ENCODE results near the gene RANBP6.
A peak's percentile ranks its signal among the peaks of the same experiment; 100 is the strongest.
"Not testable (repeated sequence)": the region's sequence is repeated elsewhere in the genome, so short reads cannot be mapped to it uniquely, and the experiment has no call there.

Gene RANBP6

GRCh38 chr9:6036391-6036790 lies 21.0 kb upstream of the RANBP6 start:
- Histone ChIP-seq H3K4me3 (ENCODE audit: low read depth, low read length) (no peak overlapping the region), H3K27me3 (peaks cover 16% of the 10 kb centered on the region), H3K36me3 (no peaks in the 10 kb centered on the region), H3K9me3 (no peaks in the 10 kb centered on the region), H3K4me1 (no peaks in the 10 kb centered on the region)
- DNase-seq = no peak
- TF ChIP-seq, protein P1, sequence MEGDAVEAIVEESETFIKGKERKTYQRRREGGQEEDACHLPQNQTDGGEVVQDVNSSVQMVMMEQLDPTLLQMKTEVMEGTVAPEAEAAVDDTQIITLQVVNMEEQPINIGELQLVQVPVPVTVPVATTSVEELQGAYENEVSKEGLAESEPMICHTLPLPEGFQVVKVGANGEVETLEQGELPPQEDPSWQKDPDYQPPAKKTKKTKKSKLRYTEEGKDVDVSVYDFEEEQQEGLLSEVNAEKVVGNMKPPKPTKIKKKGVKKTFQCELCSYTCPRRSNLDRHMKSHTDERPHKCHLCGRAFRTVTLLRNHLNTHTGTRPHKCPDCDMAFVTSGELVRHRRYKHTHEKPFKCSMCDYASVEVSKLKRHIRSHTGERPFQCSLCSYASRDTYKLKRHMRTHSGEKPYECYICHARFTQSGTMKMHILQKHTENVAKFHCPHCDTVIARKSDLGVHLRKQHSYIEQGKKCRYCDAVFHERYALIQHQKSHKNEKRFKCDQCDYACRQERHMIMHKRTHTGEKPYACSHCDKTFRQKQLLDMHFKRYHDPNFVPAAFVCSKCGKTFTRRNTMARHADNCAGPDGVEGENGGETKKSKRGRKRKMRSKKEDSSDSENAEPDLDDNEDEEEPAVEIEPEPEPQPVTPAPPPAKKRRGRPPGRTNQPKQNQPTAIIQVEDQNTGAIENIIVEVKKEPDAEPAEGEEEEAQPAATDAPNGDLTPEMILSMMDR (IDR thresholded peaks at IDR 0.05; ENCODE audit: low read depth, low read length) = no peak

- no peaks in the 10 kb centered on the region for H3K4me1 ChIP-seq
- H3K27me3 ChIP-seq = peaks cover 18% of the 10 kb centered on the region
- no peaks in the 10 kb centered on the region for H3K36me3 ChIP-seq
- TF ChIP-seq, protein P1 (IDR thresholded peaks at IDR 0.05; ENCODE audit: low read depth, low read length) = no peak
- DNase-seq = no peak
- H3K4me3 ChIP-seq (ENCODE audit: low read depth, low read length) = no peak overlapping the region
- no peaks in the 10 kb centered on the region for H3K9me3 ChIP-seq
Measured at GRCh38 chr9:6034954-6035353, 19.5 kb upstream of the RANBP6 start.

- DNase-seq = no peak
- Histone ChIP-seq H3K27me3 (peaks cover 45% of the 10 kb centered on the region), H3K9me3 (no peaks in the 10 kb centered on the region), H3K36me3 (no peaks in the 10 kb centered on the region), H3K4me3 (ENCODE audit: low read depth, low read length) (no peak overlapping the region), H3K4me1 (no peaks in the 10 kb centered on the region)
- TF ChIP-seq, protein P1 (IDR thresholded peaks at IDR 0.05; ENCODE audit: low read depth, low read length) = no peak
Measured at GRCh38 chr9:6029604-6030274, 14.3 kb upstream of the RANBP6 start.

DNA sequence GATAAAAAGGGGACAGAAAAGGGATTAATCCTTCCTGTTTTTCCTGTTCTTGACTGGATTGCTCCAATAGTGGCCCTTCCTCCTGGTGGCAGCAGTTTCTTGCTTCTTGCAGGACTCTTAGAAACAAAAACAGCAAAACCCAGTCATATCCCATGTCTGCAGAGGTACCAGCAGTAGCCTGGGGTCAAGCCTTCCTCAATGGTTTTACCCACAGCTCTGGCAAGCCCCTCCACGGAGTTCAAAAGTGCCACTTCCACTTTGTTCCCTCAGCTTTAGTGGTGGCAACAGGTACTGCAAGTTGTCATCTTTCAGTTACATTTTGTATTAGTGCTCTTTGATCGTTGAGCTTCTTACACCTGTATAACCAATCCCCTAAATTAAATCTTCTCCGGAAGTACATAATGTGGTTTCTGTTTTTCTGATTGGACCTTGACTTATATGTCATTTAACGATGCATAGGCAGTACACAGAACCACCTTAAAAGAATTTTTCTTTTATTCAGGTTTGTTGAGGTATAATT lies 8.7 kb upstream of the RANBP6 start:
- Histone ChIP-seq H3K27me3 (peaks cover 25% of the 10 kb centered on the region), H3K4me3 (ENCODE audit: low read depth, low read length) (peak overlapping the region; percentile 31), H3K4me1 (no peaks in the 10 kb centered on the region), H3K36me3 (no peaks in the 10 kb centered on the region), H3K9me3 (no peaks in the 10 kb centered on the region)
- DNase-seq = peak; percentile 28
- TF ChIP-seq, protein P1 (IDR thresholded peaks at IDR 0.05; ENCODE audit: low read depth, low read length) = peak; percentile 59

- not testable (repeated sequence) for H3K36me3 ChIP-seq; H3K4me1 ChIP-seq; H3K4me3 ChIP-seq (ENCODE audit: low read depth, low read length); H3K9me3 ChIP-seq; DNase-seq; H3K27me3 ChIP-seq
Measured at GRCh38 chr9:6016975-6017374, 1.6 kb upstream of the RANBP6 start.

DNA sequence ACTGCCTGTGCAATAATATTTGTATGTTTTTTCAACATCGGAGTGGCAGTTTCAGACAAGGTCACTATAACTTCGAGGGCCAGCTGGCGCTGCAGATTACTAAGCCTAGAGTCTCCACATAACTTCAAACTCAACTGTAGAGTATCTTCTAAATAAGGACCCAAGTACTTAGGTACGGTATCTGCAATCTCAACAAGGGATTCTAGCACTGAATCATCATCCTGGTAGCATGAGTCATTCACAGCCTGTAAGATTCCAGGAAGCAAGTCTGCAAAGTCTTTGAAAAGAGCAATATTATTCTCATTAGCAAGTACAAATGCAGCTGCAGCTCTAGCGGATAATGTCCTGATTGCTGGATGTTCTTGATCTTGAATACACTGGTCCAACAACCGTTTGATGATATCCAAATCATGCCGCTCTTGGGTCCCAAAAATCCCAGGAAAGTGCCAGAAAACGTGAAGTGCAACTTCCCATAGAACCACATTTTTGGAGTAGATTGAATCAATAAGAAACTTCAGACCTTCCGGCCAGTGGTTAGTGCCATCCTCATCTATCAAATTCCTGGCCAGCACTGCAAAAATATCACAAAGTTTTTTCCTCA lies 654 bp downstream of the RANBP6 start:
- H3K9me3 ChIP-seq = no peaks in the 10 kb centered on the region
- DNase-seq = no peak
- no peaks in the 10 kb centered on the region for H3K27me3 ChIP-seq
- H3K36me3 ChIP-seq = peaks cover 7% of the 10 kb centered on the region
- TF ChIP-seq, protein P1 (IDR thresholded peaks at IDR 0.05; ENCODE audit: low read depth, low read length) = no peak
- no peaks in the 10 kb centered on the region for H3K4me1 ChIP-seq
- H3K4me3 ChIP-seq (ENCODE audit: low read depth, low read length) = peak overlapping the region; percentile 94

All from BE2C (cell line).